ENCODE data around the gene NSUN2.
A peak's percentile ranks its signal among the peaks of the same experiment; 100 is the strongest.

NSUN2 gene

GRCh38 chr5:6644794-6645241, 12.0 kb upstream of the NSUN2 start:
- H3K9me3 ChIP-seq (ENCODE audit: control insufficient read depth, insufficient read depth, low read depth, low read length): no peaks in the 10 kb centered on the region
- no peak overlapping the region for H3K27ac ChIP-seq (ENCODE audit: extremely low read depth, low read depth, low read length)
- H3K36me3 ChIP-seq (ENCODE audit: control insufficient read depth in 2 of 2, insufficient read depth in 1 of 2, low read length in 2 of 2): no peaks in the 10 kb centered on the region
- CTCF ChIA-PET: no interaction called here
- peak; percentile 56 for TF ChIP-seq ZIC2 (tag by site-specific recombination; IDR thresholded peaks at IDR 0.05)
- TF ChIP-seq ZNF645 (tag by site-specific recombination; IDR thresholded peaks at IDR 0.05): no peak
- H3K4me3 ChIP-seq (ENCODE audit: low read depth, low read length): no peak overlapping the region
- no peaks in the 10 kb centered on the region for H3K4me1 ChIP-seq (ENCODE audit: control insufficient read depth, insufficient read depth, low read length)
- POLR2A ChIA-PET: no interaction called here

GRCh38 chr5:6642655-6643054, 9.8 kb upstream of the NSUN2 start:
- ChIA-PET POLR2A (interaction anchor here (2.0 kb wide), 1 partner anchor 9 kb away, joined by 6 read pairs; the partner anchor contains the start of genes NSUN2 and SRD5A1), CTCF (interaction anchor here (0.9 kb wide), 1 partner anchor 65 kb away, joined by 3 read pairs; no protein-coding TSS in a partner anchor)
- TF ChIP-seq ZNF416 (tag by site-specific recombination; IDR thresholded peaks at IDR 0.05) (no peak), ZNF10 (tag by site-specific recombination; IDR thresholded peaks at IDR 0.05) (no peak), MYNN (tag by site-specific recombination; IDR thresholded peaks at IDR 0.05; ENCODE audit: borderline replicate concordance) (no peak), TSHZ1 (tag by site-specific recombination; IDR thresholded peaks at IDR 0.05; ENCODE audit: borderline replicate concordance) (no peak), ZNF639 (tag by site-specific recombination; IDR thresholded peaks at IDR 0.05) (no peak)
- H3K36me3 ChIP-seq (ENCODE audit: control insufficient read depth in 2 of 2, insufficient read depth in 1 of 2, low read length in 2 of 2): no peaks in the 10 kb centered on the region
- no peak overlapping the region for H3K27ac ChIP-seq (ENCODE audit: extremely low read depth, low read depth, low read length)
- H3K4me3 ChIP-seq (ENCODE audit: low read depth, low read length): no peak overlapping the region
- no peaks in the 10 kb centered on the region for H3K9me3 ChIP-seq (ENCODE audit: control insufficient read depth, insufficient read depth, low read depth, low read length)
- no peaks in the 10 kb centered on the region for H3K4me1 ChIP-seq (ENCODE audit: control insufficient read depth, insufficient read depth, low read length)

- H3K27ac ChIP-seq (ENCODE audit: extremely low read depth, low read depth, low read length): no peak overlapping the region
- H3K9me3 ChIP-seq (ENCODE audit: control insufficient read depth, insufficient read depth, low read depth, low read length): no peaks in the 10 kb centered on the region
- POLR2A ChIA-PET: no interaction called here
- no peaks in the 10 kb centered on the region; the same call in none of the 2 replicates for H3K4me1 ChIP-seq (ENCODE audit: control insufficient read depth, insufficient read depth, low read length)
- no peaks in the 10 kb centered on the region for H3K36me3 ChIP-seq (ENCODE audit: control insufficient read depth in 2 of 2, insufficient read depth in 1 of 2, low read length in 2 of 2)
- no peak overlapping the region for H3K4me3 ChIP-seq (ENCODE audit: low read depth, low read length)
- CTCF ChIA-PET: interaction anchor here (0.6 kb wide), 1 partner anchor 1183 kb away, joined by 3 read pairs; no protein-coding TSS in a partner anchor
- no peak for TF ChIP-seq ZBTB11 (tag by site-specific recombination; conservative IDR thresholded peaks at IDR 0.05; ENCODE audit: low read depth)
- no peak for TF ChIP-seq REPIN1 (tag by site-specific recombination; IDR thresholded peaks at IDR 0.05; ENCODE audit: low read depth)
- no peak for TF ChIP-seq ZNF155 (tag by site-specific recombination; IDR thresholded peaks at IDR 0.05)
- TF ChIP-seq HOXA7 (CRISPR knock-in tag; IDR thresholded peaks at IDR 0.05; ENCODE audit: borderline replicate concordance): no peak
- no peak for TF ChIP-seq KLF8 (tag by site-specific recombination; IDR thresholded peaks at IDR 0.05)
- TF ChIP-seq ZNF302 (tag by site-specific recombination; IDR thresholded peaks at IDR 0.05; ENCODE audit: low read depth): no peak
- no peak for TF ChIP-seq SETDB1 (IDR thresholded peaks at IDR 0.05; ENCODE audit: insufficient read length, low read length)
- TF ChIP-seq SCRT2 (tag by site-specific recombination; IDR thresholded peaks at IDR 0.05): no peak
- TF ChIP-seq ZNF776 (tag by site-specific recombination; IDR thresholded peaks at IDR 0.05; ENCODE audit: borderline replicate concordance): no peak
- no peak for TF ChIP-seq ZNF366 (tag by site-specific recombination; conservative IDR thresholded peaks at IDR 0.05)
- TF ChIP-seq ZNF660 (tag by site-specific recombination; IDR thresholded peaks at IDR 0.05): no peak
- TF ChIP-seq KLF10 (tag by site-specific recombination; IDR thresholded peaks at IDR 0.05): no peak
- TF ChIP-seq GLI4 (tag by site-specific recombination; IDR thresholded peaks at IDR 0.05): no peak
- TF ChIP-seq ZNF423 (tag by site-specific recombination; IDR thresholded peaks at IDR 0.05): no peak
- TF ChIP-seq ZNF704 (tag by site-specific recombination; IDR thresholded peaks at IDR 0.05): no peak
These were observed 5.4 kb upstream of the NSUN2 start for GRCh38 chr5:6638236-6638635.
